Activated T-cell treated with anti-CD3 and anti-CD28 coated beads for 48 hours (primary cell): ENCODE data around the gene VWCE.
"Not testable (repeated sequence)": the region's sequence is repeated elsewhere in the genome, so short reads cannot be mapped to it uniquely, and the experiment has no call there.

ENCODE experiments used
- DNase-seq: peaks from one replicate; pipeline ENCODE4 v3.0.0-alpha.2; 2020; ENCODE audit warnings: low read depth

VWCE gene

GRCh38 chr11:61254403-61255025 lies 40.6 kb downstream of the VWCE start:
- peak; percentile 64 for DNase-seq

GRCh38 chr11:61252332-61252731 lies 42.8 kb downstream of the VWCE start:
- DNase-seq: not testable (repeated sequence)

GRCh38 chr11:61250796-61251765 lies 44.0 kb downstream of the VWCE start:
- not testable (repeated sequence) for DNase-seq

GRCh38 chr11:61249201-61249600 lies 45.9 kb downstream of the VWCE start:
- not testable (repeated sequence) for DNase-seq

GRCh38 chr11:61248071-61248470 lies 47.0 kb downstream of the VWCE start:
- DNase-seq: not testable (repeated sequence)

- DNase-seq: not testable (repeated sequence)
Observed at GRCh38 chr11:61245284-61245964, 49.7 kb downstream of the VWCE start.

GRCh38 chr11:61241526-61241925 lies 53.6 kb downstream of the VWCE start:
- not testable (repeated sequence) for DNase-seq

GRCh38 chr11:61240875-61241274 lies 54.2 kb downstream of the VWCE start, which contains the start of gene PGA5:
PGA5 (plus strand) TSS chr11:61241175; CDS start chr11:61241227, 52 bp downstream.
- not testable (repeated sequence) for DNase-seq

- DNase-seq: not testable (repeated sequence)
Observed at GRCh38 chr11:61240288-61240687, 54.8 kb downstream of the VWCE start.

GRCh38 chr11:61237130-61237529 lies 58.0 kb downstream of the VWCE start:
- not testable (repeated sequence) for DNase-seq

GRCh38 chr11:61232548-61233145 lies 62.5 kb downstream of the VWCE start:
- not testable (repeated sequence) for DNase-seq

- not testable (repeated sequence) for DNase-seq
Observed at GRCh38 chr11:61231585-61231984, 63.5 kb downstream of the VWCE start.

GRCh38 chr11:61231033-61231432 lies 64.1 kb downstream of the VWCE start:
- not testable (repeated sequence) for DNase-seq

- DNase-seq: not testable (repeated sequence)
Observed at GRCh38 chr11:61229458-61229857, 65.7 kb downstream of the VWCE start.

GRCh38 chr11:61226457-61227137 lies 68.5 kb downstream of the VWCE start:
- DNase-seq: not testable (repeated sequence)

GRCh38 chr11:61222692-61223091 lies 72.4 kb downstream of the VWCE start:
- not testable (repeated sequence) for DNase-seq

- not testable (repeated sequence) for DNase-seq
Observed at GRCh38 chr11:61222047-61222446, 73.1 kb downstream of the VWCE start, which contains the start of gene PGA4. PGA4 (plus strand) TSS chr11:61222347; CDS start chr11:61222401, 54 bp downstream.

GRCh38 chr11:61219016-61219415 lies 76.1 kb downstream of the VWCE start:
- DNase-seq: not testable (repeated sequence)

GRCh38 chr11:61218306-61218705 lies 76.8 kb downstream of the VWCE start:
- not testable (repeated sequence) for DNase-seq

- DNase-seq: not testable (repeated sequence)
Observed at GRCh38 chr11:61213711-61214324, 81.3 kb downstream of the VWCE start.
